PC-3 (cell line): Measurements from ENCODE around the gene CTDSP1. TPM values are rescaled to one million over a fixed set of nuclear protein-coding genes. Genes with fewer than 3 reads are reported as not detected.

ENCODE experiments used
- ATAC-seq: fragments of 200-7000 bp; cut with Tn5 transposase; 2 replicates; pipeline ENCODE4 v1.9.1; 2020; ENCODE audit warnings: mild to moderate bottlenecking, moderate library complexity
- BruUV-seq: library from RNA; stranded (reverse); fragments of 400-500 nt; replicated peaks from 2 replicates; lab custom pipeline; 2021; lab: Mats Ljungman, UMichigan
- CTCF ChIA-PET: fragments of 300-600 bp; sonication (Branson Sonifier 250); formaldehyde crosslinking; loops from one replicate; lab custom pipeline; 2022; ENCODE audit warnings: antibody characterized with exemption; lab: Charles Lee
- POLR2A ChIA-PET: fragments of 300-600 bp; sonication (Branson Sonifier 250); formaldehyde crosslinking; loops from one replicate; lab custom pipeline; 2022; ENCODE audit warnings: antibody characterized with exemption; ENCODE audit not compliant: unreplicated experiment; lab: Charles Lee
- DNase-seq: peaks from one replicate; pipeline ENCODE4 v3.0.0-alpha.2; 2015
- H2AFZ ChIP-seq: fragments of 300-600 bp; sonication (generic); 2 replicates; pipeline ENCODE4 v1.6.0; 2016; ENCODE audit warnings: antibody characterized with exemption, low read length
- H3F3A ChIP-seq: fragments of 300-600 bp; sonication (generic); one replicate; pipeline ENCODE4 v1.6.0; 2017; ENCODE audit warnings: antibody characterized with exemption, low read length, control low read depth, mild to moderate bottlenecking; ENCODE audit not compliant: unreplicated experiment
- H3K27ac ChIP-seq: fragments of 300-600 bp; sonication (generic); 2 replicates; pipeline ENCODE4 v1.5.1; 2016; ENCODE audit warnings: mild to moderate bottlenecking, low read length
- H3K27me3 ChIP-seq: fragments of 300-600 bp; sonication (generic); 2 replicates; pipeline ENCODE4 v1.6.1; 2016; ENCODE audit warnings: low read length, mixed read lengths
- H3K36me3 ChIP-seq: fragments of 300-600 bp; sonication (generic); 2 replicates; pipeline ENCODE4 v1.6.1; 2016; ENCODE audit warnings: low read depth, mixed run types, low read length, mixed read lengths
- H3K4me1 ChIP-seq: fragments of 300-600 bp; sonication (generic); 2 replicates; pipeline ENCODE4 v1.5.1; 2016; ENCODE audit warnings: low read length; ENCODE audit not compliant: insufficient read depth
- H3K4me2 ChIP-seq: fragments of 300-600 bp; sonication (generic); 2 replicates; pipeline ENCODE4 v1.6.0; 2016; ENCODE audit warnings: low read length
- H3K4me3 ChIP-seq: fragments of 300-600 bp; sonication (generic); 2 replicates; pipeline ENCODE4 v1.5.1; 2016; ENCODE audit warnings: mild to moderate bottlenecking, low read length, mixed read lengths
- H3K79me2 ChIP-seq: fragments of 300-600 bp; sonication (generic); 2 replicates; pipeline ENCODE4 v1.6.1; 2017; ENCODE audit warnings: low read length, mixed read lengths
- H3K9ac ChIP-seq: fragments of 300-600 bp; sonication (generic); 2 replicates; pipeline ENCODE4 v1.6.0; 2016; ENCODE audit warnings: mild to moderate bottlenecking, low read length
- H3K9me2 ChIP-seq: fragments of 300-600 bp; sonication (generic); replicated peaks from 2 replicates; pipeline ENCODE4 v1.6.1; 2016; ENCODE audit warnings: mixed run types, low read length, mixed read lengths
- H3K9me3 ChIP-seq: fragments of 300-600 bp; sonication (generic); 2 replicates; pipeline ENCODE4 v1.6.1; 2016; ENCODE audit warnings: low read length, mixed read lengths
- H4K20me1 ChIP-seq: fragments of 300-600 bp; sonication (generic); 2 replicates; pipeline ENCODE4 v1.6.1; 2016; ENCODE audit warnings: low read length, mixed read lengths
- CTCF ChIP-seq: fragments of 300-600 bp; sonication (generic); conservative IDR thresholded peaks from 2 replicates; pipeline ENCODE4 v1.5.1; 2017; ENCODE audit warnings: antibody characterized with exemption, low read depth, mild to moderate bottlenecking, low read length
- EZH2 ChIP-seq: fragments of 300-600 bp; sonication (generic); IDR thresholded peaks from one replicate; pipeline ENCODE4 v1.6.1; 2017; ENCODE audit warnings: antibody characterized with exemption, mild to moderate bottlenecking, low read length; ENCODE audit not compliant: unreplicated experiment
- EZH2phosphoT487 ChIP-seq: fragments of 300-600 bp; sonication (generic); IDR thresholded peaks from 2 replicates; pipeline ENCODE4 v1.6.1; 2018; ENCODE audit warnings: mild to moderate bottlenecking, antibody characterized with exemption, low read length, borderline replicate concordance
- intact Hi-C: fragments of 100-400 bp; cut with micrococcal nuclease; formaldehyde crosslinking; loops from 2 replicates; pipeline ENCODE4 v1.9.0; 2023
- total RNA-seq: library from RNA; depleted of rRNA; stranded (reverse); fragments of >200 nt; gene quantifications from 2 replicates; pipeline ENCODE4 v1.2.3, GENCODE V29; 2014

Gene CTDSP1
- total RNA-seq, 1 experiment from 2014 or later: 73.2 TPM

GRCh38 chr2:218387369-218388194 lies 12.1 kb upstream of the CTDSP1 start:
- peaks cover 7% of the 10 kb centered on the region; the same call in 1 of the 2 replicates for H3K4me1 ChIP-seq
- H3K9ac ChIP-seq: no peak overlapping the region
- H3K4me2 ChIP-seq: peak overlapping the region; percentile 74
- peak; percentile 42 for DNase-seq
- H4K20me1 ChIP-seq: no peaks in the 10 kb centered on the region
- intact Hi-C loops: no loop called here
- TF ChIP-seq CTCF (no peak), EZH2phosphoT487 (no peak), EZH2 (no peak)
- no peaks in the 10 kb centered on the region for H3K9me3 ChIP-seq
- BruUV-seq: no TSS peak
- H3K9me2 ChIP-seq: no peaks in the 10 kb centered on the region
- no peaks in the 10 kb centered on the region for H3K27me3 ChIP-seq
- no peak overlapping the region for H3K27ac ChIP-seq
- H3K36me3 ChIP-seq: no peaks in the 10 kb centered on the region
- CTCF ChIA-PET: no interaction called here
- peak overlapping the region; percentile 87 for H2AFZ ChIP-seq
- H3F3A ChIP-seq: no peaks in the 10 kb centered on the region
- no peaks in the 10 kb centered on the region for H3K79me2 ChIP-seq
- POLR2A ChIA-PET: no interaction called here
- peak overlapping the region; percentile 53 for H3K4me3 ChIP-seq
- peak; percentile 69 for ATAC-seq

GRCh38 chr2:218389333-218390150 lies 10.1 kb upstream of the CTDSP1 start:
- Histone ChIP-seq H3K9me3 (no peaks in the 10 kb centered on the region), H3K9ac (no peak overlapping the region), H3K27me3 (no peaks in the 10 kb centered on the region), H3K4me2 (no peak overlapping the region), H3K9me2 (no peaks in the 10 kb centered on the region), H3K4me1 (peaks cover 7% of the 10 kb centered on the region; the same call in 1 of the 2 replicates), H3F3A (no peaks in the 10 kb centered on the region), H3K4me3 (no peak overlapping the region), H2AFZ (no peak overlapping the region), H3K36me3 (no peaks in the 10 kb centered on the region), H3K27ac (no peak overlapping the region), H4K20me1 (no peaks in the 10 kb centered on the region), H3K79me2 (no peaks in the 10 kb centered on the region)
- no peak for ATAC-seq
- no TSS peak for BruUV-seq
- intact Hi-C loops: no loop called here
- ChIA-PET POLR2A (no interaction called here), CTCF (interaction anchor here (0.6 kb wide), 1 partner anchor 30 kb away, joined by 3 read pairs; no protein-coding TSS in a partner anchor)
- no peak for DNase-seq
- no peak for TF ChIP-seq EZH2
- no peak for TF ChIP-seq EZH2phosphoT487
- TF ChIP-seq CTCF: no peak
